IPS-NIHi11 (cell line): ENCODE results near the gene POLR2I.
"Not testable (repeated sequence)": the region's sequence is repeated elsewhere in the genome, so short reads cannot be mapped to it uniquely, and the experiment has no call there.

Source experiments
- DNase-seq: peaks from one replicate; pipeline ENCODE4 v3.0.0; 2012; ENCODE audit warnings: mixed read lengths, low spot score

The POLR2I gene

DNA sequence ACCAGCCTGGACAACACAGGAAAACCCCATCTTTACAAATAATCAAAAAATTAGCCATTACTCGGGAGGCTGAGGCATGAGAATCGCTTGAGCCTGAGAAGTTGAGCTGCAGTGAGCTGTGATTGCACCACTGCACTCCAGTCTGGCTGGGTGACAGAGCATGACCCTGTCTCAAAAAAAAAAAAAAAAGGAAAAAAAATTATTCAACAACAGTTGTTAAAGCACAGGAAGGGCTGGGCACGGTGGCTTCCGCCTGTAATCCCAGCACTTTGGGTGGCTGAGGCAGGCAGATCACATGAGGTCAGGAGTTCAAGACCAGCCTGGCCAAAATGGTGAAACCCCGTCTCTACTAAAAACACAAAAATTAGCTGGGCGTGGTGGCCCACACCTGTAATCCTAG is 16.5 kb upstream of the POLR2I start:
- not testable (repeated sequence) for DNase-seq

DNA sequence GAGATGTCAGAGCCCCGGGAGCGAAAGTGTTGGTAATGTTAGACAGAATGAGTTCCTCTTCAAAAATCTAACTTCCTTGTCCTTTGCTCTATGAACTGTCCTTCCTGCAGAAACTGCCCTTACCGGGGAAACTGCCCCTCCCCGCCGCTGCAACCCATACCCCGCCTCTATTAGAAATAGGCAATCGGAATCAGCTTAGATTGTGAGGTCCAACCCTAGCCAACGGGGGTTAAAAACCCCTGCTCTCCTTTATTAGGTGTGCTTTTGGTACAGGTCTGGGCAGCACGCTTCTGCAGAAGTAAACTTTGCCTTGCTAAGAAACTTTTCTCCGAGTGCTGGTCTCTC is 13.7 kb upstream of the POLR2I start:
- DNase-seq, result no peak

DNA sequence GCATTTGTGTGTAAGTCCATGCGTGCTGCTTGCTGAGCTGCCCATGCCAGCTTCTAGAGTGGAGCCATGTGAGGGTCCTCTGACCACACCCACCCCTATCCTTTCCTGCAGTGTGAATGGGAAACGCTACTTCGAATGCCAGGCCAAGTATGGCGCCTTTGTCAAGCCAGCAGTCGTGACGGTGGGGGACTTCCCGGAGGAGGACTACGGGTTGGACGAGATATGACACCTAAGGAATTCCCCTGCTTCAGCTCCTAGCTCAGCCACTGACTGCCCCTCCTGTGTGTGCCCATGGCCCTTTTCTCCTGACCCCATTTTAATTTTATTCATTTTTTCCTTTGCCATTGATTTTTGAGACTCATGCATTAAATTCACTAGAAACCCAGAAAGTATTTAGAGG is 10.9 kb upstream of the POLR2I start:
- no peak for DNase-seq

DNA sequence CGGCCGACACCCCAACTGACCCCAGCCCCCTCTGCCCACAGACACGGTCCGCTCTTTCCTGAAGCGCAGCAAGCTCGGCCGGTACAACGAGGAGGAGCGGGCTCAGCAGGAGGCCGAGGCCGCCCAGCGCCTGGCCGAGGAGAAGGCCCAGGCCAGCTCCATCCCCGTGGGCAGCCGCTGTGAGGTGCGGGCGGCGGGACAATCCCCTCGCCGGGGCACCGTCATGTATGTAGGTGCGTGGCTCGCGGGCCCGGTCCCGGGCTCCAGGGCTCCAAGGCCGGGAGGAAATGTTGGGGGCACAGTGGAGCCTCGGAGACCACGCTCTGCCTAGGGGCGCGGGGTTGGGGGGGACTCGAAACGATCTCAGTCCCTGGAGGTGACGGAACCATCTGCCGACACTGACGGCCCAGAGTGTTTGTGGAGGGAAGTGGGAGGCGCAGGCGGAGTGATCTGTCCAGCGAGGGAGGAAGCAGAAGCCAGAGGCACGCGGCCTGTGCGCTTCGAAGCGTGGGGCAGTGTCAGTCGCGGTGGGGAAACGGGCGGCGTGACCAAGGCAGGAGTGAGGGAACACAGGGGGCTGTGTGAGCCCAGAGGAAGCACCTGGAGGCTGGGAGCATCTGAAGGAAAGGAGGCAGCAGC is 6.9 kb upstream of the POLR2I start:
- DNase-seq, result no peak

DNA sequence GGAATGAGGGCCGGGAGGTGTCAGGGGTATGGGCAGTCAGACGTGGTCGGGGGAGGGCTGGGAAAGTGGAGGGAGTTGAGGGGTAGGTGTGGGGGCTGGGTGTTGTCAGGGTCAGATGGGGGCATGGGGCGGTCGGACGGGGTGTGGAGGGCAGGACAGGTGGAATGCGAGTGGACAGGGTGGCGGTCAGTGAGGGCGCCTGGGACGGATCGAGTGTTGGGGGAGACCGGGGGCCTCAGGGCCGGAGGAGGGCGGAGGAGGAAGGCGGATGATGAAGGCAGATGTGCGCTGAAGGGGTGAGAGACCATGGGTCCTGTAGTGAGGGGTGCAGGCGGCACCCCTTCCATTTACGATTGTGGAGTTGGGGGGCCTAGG is 6.3 kb upstream of the POLR2I start:
- no peak for DNase-seq

DNA sequence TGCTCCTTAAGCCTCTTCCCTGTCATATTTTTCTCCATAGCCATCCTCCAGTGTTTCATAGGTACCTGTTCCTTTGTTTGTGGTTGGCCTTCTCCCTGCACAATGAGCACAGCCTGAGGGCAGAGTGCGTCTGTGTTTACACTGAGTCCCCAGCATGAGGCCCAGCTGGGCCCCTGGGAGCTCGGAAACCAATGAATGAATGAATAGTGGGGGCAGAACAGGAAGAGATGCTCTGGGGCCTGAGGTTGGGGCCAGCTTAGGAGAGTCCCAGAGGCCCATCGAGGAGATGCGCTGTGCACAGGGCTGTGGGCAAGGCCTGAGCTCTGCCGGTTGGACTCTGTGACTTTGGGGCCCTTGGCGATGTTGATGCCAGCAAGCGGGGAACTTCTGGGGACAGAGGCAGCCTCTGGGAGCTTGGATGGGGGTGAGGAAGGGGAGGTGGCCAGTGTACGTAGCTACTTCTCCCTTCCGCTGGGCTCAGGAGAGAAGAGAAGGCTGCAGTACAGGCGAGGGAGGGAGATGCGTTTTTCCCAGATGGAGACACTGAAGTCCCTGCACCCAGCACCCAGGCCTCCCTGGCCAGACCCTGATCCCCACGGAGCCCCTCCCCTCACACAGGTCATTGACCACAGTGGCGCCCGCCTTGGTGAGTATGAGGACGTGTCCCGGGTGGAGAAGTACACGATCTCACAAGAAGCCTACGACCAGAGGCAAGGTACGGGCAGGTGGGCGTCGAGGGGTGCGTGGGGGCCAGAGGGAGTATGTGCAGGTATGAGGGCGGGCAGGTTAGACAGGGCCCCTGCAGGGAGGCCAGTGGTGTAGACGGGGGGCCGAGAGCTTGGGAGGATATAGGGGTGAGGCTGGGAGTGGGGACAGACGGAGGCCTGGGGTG is 5.7 kb upstream of the POLR2I start:
- peak; percentile 6 for DNase-seq

DNA sequence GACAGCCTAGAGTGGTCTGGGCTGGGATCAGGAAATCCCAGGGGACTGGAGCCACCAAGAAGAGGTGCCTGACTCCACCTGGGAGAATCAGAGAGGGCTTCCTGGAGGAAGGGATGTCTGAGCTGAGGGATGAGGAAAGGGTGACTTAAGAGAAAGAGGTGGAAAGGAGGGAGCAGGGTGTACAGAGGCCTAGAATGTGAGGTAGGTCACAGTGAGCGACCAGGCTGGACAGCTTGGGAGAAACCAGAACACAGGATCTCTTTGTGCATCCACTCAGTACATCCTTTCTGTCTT is 1.6 kb upstream of the POLR2I start:
- DNase-seq, result no peak

DNA sequence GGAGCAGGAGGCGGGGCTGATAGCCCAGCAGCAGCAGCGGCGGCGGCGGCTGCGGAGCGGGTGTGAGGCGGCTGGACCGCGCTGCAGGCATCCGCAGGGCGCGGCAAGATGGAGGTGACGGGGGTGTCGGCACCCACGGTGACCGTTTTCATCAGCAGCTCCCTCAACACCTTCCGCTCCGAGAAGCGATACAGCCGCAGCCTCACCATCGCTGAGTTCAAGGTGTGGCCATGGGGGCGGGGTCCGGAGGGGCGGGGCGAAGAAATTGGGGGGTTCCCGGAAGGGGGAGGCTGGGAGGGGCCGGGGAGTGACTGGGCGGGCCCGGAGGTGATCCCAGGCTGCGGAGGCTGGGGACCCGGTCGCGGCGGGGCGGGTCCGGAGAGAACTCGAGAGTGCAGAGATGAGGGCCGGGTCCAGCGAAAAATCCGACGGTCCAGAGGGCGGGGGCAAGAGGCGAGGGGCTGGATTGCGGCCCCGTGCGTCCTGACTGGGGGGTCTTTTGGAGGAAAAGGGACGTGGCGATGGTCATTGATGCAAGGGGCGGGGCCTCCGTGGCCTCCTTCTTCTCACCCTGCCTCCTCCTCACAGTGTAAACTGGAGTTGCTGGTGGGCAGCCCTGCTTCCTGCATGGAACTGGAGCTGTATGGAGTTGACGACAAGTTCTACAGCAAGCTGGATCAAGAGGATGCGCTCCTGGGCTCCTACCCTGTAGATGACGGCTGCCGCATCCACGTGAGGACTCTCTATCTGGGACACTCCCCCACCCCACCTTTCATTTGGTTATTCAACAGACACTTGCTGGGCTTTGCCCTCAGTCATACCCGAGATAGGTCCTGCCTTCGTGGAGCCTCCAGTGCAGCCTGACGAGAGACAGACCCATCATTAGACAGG is 1.0 kb upstream of the POLR2I start, which contains the start of gene TBCB:
TBCB (plus strand) TSS at position 16 of the 891 bp plus-strand sequence; CDS start at position 109, 93 bp downstream.
- peak; percentile 88 for DNase-seq

DNA sequence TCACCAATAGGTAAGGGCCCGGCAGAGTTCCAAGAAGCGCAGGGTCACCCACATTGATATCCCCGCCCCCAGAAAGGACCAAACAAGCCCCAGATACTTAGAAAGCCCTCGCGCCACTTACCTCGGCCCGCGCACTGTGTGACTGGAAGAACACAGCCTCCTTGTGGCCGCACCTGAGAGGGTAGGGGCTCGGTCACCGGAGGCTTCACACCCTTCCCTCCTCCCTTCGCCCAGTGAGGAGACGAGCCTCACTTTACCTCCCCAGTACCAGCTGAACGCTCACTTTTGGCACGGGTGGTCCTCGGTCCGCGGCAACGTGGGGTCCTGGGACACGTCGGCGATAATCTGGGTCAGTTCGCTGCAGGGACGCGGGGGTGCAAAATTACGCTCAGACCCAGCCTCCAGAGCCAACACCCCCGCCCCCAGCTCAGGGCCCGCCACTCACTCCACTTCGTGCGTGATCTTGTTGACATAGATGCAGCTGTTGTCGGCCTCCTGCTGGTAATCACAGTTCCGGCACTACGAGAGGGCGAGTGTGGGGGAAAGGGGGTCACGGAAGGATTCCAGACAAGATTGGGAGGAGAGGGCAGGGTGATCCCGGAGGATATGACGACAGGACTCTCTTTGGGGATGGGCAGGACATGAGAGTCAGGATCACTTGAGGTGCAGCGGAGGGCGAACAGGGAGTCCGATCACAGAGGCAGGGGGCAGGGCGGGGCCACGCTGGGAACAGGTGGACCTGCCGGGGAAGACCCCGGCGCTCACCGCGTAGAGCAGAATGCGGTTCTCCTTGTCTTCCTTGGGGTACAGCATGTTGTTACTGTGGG is 568 bp downstream of the POLR2I start:
- DNase-seq, result no peak

DNA sequence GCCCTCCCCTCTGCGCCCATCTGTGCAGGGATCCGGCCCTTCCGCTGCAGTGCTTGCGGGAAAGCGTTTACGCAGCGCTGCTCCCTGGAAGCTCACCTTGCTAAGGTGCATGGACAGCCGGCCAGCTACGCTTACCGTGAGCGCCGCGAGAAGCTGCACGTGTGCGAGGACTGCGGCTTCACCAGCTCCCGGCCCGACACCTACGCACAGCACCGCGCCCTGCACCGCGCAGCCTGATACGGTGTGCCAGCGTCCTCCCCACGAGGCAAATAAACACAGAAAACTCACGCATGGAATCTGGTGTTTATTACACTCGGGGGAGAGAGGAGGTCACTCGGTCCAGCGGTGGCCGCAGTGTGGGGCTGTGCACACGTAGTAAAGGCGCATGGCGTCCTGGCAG is 1.2 kb downstream of the POLR2I start:
- DNase-seq, result no peak

DNA sequence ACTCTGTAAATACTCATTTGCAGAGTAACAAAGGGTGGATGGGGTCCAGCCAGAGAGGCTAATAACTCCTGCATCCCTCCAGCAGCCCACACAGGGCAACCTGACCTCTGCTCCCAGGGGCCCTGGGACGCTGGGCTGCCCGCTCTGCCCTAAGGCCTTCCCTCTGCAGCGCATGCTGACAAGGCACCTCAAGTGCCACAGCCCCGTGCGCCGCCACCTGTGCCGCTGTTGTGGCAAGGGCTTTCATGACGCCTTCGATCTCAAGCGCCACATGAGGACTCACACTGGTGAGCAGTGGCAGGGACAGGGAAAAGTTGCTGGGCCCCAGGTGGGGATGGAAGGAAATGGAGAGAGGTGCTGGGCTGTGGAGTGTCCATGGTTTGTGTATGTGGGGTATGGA is 2.0 kb downstream of the POLR2I start:
- no peak for DNase-seq

DNA sequence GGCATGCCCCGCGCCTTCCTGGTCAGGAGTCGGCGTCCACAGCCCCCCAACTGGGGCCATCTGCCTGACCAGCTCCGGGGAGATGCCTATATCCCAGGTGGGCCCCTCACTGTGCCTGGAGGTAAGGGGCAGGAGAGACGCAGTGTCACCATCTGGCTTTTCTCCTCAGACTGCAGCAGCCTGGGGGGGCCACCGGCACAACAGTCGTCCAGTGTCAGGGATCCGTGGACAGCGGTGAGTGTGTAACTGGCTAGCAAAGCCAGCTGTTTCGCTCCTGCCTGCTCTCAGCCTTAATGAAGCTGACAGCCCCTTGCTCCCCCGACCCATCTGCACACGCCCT is 3.5 kb downstream of the POLR2I start:
- no peak for DNase-seq

DNA sequence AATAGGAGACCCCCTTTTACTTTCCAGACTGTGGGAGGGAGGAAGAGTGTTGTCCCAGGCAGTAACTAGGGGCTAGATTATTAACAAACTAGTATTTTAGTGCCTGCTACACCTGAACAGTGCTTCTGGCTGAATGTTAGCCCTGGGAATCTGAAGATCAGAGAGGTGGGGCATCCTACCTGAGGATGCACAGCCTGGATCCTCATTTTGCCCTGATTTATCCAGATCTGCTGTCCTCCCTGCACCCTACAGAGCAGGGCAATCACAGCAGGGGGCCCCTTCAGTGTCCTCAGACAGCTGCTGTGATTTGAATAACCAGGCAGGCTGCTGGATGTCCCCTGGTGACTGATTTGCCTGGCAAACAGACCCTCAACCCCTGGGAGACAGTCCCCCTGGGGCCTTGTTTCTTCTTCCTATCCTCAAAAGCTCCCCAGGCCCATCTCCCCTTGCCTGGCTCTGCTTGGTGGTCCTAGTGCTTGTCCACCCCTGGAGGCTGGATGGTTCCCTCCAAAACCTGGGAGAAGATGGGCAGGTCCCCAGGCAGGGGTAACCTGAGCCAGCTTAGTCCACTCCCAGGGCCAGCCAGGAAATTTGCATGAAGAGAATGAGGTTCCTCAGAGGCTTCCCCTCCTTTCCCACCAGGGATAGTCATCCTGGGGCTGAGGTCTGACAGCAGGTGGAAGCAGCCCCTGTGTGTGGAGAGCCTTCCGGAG is 4.0 kb downstream of the POLR2I start, which contains the start of gene OVOL3:
OVOL3 (plus strand) TSS at position 657 of the 713 bp plus-strand sequence. CDS start 60 bp downstream, outside the sequence.
- peak; percentile 71 for DNase-seq

DNA sequence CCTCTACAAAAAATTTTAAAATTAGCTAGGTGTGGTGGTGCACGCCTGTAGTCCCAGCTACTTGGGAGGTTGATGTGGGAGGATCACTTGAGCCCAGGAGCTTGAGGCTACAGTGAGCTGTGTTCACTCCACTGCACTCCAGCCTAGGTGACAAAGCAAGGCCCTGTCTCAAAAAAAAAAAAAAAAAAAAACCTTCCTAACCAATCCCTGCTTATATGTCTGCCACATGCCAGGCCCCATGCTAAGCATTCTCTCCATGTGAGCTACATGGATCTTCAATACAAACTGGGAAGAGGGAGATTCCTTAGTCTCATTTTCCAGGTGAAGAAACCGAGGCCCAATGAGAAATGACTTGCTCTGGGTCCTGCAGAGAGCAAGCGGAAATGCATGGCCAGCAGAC is 6.0 kb downstream of the POLR2I start:
- DNase-seq, result no peak

DNA sequence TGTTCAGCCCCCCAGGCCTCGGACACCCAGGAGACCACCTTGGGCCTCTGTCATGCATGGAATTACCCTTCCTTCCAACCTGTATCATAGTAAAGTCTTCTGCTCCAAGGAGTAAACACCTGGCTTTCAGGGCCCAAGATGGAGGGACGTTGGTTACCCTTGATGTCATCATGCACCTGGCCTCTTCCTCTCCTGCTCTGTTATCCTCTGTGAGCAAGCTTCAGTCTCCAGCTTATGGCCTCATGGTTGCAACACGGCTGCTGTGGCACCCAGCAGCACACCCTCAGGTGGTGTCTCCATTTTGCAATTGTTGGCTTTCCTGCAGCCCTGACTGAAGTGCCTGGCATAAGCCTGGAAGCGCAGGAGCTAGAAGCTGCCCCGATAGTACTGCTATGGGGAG is 7.7 kb downstream of the POLR2I start:
- DNase-seq, result no peak

DNA sequence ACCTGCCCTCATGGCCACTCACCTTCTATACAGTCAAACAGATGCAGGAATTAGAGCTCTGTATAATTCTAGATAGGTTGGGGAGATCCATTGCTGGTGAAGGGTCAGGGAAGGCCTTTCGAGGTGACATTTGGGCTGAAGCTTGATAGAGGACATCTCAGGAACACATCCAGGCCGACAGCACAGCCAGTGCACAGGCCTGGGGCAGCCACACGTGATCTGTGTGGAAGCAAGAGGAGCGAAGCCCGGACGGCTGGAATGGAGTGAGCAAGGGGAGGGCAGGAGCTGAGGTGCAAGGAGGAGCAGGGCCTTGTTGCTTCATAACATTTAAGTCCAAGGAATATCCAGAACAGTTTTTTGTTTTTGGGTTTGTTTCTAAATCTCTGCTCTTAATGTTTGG is 8.2 kb downstream of the POLR2I start:
- no peak for DNase-seq

DNA sequence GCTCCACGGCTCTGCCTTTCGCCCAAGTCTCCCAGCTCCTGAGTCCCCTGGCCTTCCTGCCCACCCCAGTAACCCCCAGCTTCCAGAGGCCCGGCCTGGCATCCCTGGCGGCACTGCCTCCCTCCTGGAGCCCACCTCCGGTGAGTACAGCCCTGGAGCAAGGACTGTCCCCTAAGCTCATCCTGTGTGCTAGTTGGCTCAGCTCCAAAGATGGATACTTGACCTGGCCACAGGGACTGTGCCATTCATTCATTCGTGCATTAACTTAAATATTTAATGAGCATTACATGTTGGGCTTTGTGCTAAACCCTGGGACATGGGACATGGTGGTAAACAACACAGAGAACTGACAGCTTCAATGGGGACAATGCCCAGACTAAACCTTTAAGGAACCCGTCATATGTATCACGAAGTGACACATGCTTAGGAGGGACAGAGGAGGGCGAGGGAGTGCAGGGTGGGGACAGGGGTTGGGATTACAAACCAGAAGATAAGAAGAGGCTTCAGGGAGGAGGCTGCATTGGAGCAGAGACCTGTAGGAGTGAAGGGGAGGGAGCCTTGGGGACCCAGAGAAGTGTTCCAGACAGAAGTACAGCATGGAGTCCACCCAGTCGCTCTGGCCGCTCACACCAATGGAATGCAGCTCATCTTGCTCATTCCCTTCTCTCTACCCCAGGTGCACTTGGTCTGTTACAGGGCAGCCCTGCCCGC is 10.7 kb downstream of the POLR2I start:
- no peak for DNase-seq

DNA sequence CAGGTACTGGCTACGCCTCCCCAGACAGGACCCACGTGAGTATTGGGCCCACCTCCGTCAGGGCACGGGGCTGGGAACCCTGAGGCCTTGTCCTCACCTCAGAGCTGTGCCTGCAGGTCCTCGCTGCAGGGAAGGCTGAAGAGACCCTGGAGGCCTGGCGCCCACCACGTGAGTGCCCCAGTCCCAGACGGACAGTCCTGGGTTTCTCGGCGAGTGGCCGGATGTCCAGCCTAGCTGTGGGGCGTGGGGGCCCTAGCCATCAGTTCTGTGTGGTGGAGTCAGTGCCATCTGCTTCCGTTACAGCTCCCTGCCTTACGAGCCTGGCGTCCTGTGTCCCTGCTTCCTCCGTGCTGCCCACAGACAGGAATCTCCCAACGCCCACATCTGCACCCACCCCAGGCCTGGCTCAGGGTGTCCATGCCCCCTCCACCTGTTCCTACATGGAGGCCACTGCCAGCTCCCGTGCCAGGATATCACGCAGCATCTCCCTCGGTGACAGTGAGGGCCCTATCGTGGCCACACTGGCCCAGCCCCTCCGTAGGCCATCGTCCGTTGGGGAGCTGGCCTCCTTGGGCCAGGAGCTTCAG is 11.5 kb downstream of the POLR2I start:
- DNase-seq, result no peak

DNA sequence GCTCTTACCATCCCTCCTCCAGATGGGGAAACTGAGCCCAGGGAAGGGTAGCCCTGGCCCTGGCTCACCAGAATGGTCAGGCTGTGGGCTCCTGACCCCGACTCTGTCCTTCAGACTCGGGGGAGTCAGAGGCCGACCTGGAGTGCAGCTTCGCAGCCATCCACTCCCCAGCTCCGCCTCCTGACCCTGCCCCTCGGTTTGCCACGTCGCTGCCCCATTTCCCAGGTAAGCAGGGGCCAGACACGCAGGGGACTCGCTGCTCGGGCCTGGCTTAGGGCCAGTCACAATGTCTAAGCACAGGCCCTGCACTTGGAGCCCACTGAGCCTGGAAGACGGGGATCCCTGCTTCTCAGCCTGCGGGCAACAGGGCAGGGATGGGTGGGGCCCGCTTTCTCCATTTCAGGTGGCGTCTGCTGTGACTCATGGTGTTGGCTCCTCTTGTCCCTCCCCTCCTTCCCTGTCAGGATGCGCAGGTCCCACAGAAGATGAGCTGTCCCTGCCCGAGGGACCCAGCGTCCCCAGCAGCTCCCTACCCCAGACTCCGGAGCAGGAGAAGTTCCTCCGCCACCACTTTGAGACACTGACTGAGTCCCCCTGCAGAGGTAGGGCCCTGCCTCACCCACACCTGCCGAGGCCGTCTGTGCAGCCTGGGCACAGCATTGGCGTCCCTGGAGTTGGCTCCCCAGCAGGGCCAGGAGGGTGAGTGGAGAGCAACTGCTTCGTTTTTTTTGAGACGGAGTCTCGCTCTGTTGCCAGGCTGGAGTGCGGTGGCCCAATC is 12.9 kb downstream of the POLR2I start:
- DNase-seq, result no peak
